ENCODE results near the gene CDH13. TPM values are rescaled to one million over a fixed set of nuclear protein-coding genes. Genes with fewer than 3 reads are reported as not detected.

Gene CDH13
- polyA plus RNA-seq, 2 of the 4 experiments (the other 2 are of a cell fraction): not detected

GRCh38 chr16:83797013-83797412 lies 1170.2 kb downstream of the CDH13 start:
- WGBS (ENCODE audit: missing lambda C conversion rate): 31% methylated on average over 9 of the region's 9 CpGs
- TF ChIP-seq MAZ (IDR thresholded peaks at IDR 0.05; ENCODE audit: borderline replicate concordance, low read depth, low read length) (no peak), CHD2 (IDR thresholded peaks at IDR 0.05; ENCODE audit: low read length, partially characterized antibody) (no peak), NR3C1 (IDR thresholded peaks at IDR 0.05) (no peak), TFCP2L1 (CRISPR knock-in tag; IDR thresholded peaks at IDR 0.05) (no peak)
- TF ChIP-seq, protein P1, sequence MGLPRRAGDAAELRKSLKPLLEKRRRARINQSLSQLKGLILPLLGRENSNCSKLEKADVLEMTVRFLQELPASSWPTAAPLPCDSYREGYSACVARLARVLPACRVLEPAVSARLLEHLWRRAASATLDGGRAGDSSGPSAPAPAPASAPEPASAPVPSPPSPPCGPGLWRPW (IDR thresholded peaks at IDR 0.05): no peak
- TF ChIP-seq, protein P2, sequence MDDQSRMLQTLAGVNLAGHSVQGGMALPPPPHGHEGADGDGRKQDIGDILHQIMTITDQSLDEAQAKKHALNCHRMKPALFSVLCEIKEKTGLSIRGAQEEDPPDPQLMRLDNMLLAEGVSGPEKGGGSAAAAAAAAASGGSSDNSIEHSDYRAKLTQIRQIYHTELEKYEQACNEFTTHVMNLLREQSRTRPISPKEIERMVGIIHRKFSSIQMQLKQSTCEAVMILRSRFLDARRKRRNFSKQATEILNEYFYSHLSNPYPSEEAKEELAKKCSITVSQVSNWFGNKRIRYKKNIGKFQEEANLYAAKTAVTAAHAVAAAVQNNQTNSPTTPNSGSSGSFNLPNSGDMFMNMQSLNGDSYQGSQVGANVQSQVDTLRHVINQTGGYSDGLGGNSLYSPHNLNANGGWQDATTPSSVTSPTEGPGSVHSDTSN (IDR thresholded peaks at IDR 0.05): no peak
- DNase-seq (ENCODE audit: low read depth in 1 of 2, low spot score in 1 of 2) (no peak), FAIRE-seq (no peak), ATAC-seq (no peak)
- Histone ChIP-seq H3K27ac (no peak overlapping the region), H3K4me2 (no peak overlapping the region), H3K9me3 (no peaks in the 10 kb centered on the region), H3K4me3 (no peak overlapping the region), H3K4me1 (peaks cover under 1% of the 10 kb centered on the region; the same call in 1 of the 3 replicates)
- ChIA-PET POLR2A (no interaction called here), CTCF (no interaction called here)

GRCh38 chr16:83799336-83799735 lies 1172.6 kb downstream of the CDH13 start:
- Histone ChIP-seq H3K4me1 (peaks cover 7% of the 10 kb centered on the region; the same call in 1 of the 3 replicates), H3K4me2 (no peak overlapping the region), H3K4me3 (no peak overlapping the region), H3K9me3 (no peaks in the 10 kb centered on the region), H3K27ac (no peak overlapping the region)
- DNase-seq (ENCODE audit: low read depth in 1 of 2, low spot score in 1 of 2) (no peak), ATAC-seq (no peak), FAIRE-seq (no peak)
- no peak for TF ChIP-seq CBX8 (IDR thresholded peaks at IDR 0.05)
- no peak for TF ChIP-seq ZFP36 (IDR thresholded peaks at IDR 0.05; ENCODE audit: borderline replicate concordance, partially characterized antibody)
- TF ChIP-seq NR3C1 (IDR thresholded peaks at IDR 0.05): no peak
- TF ChIP-seq ZC3H11A (IDR thresholded peaks at IDR 0.05): no peak
- no peak for TF ChIP-seq ZNF302 (CRISPR knock-in tag; IDR thresholded peaks at IDR 0.05)
- no peak for TF ChIP-seq KDM1A (IDR thresholded peaks at IDR 0.05; ENCODE audit: low read depth)
- no peak for TF ChIP-seq PHF8 (IDR thresholded peaks at IDR 0.05; ENCODE audit: borderline replicate concordance, low read depth)
- TF ChIP-seq, protein P2 (IDR thresholded peaks at IDR 0.05): no peak
- TF ChIP-seq FOXS1 (CRISPR knock-in tag; IDR thresholded peaks at IDR 0.05): no peak
- no peak for TF ChIP-seq EP300 (IDR thresholded peaks at IDR 0.05)
- no peak for TF ChIP-seq RFX5 (IDR thresholded peaks at IDR 0.05)
- no peak for TF ChIP-seq MAX (IDR thresholded peaks at IDR 0.05)
- no peak for TF ChIP-seq CEBPB (IDR thresholded peaks at IDR 0.05)
- TF ChIP-seq, protein P3, sequence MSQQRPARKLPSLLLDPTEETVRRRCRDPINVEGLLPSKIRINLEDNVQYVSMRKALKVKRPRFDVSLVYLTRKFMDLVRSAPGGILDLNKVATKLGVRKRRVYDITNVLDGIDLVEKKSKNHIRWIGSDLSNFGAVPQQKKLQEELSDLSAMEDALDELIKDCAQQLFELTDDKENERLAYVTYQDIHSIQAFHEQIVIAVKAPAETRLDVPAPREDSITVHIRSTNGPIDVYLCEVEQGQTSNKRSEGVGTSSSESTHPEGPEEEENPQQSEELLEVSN (IDR thresholded peaks at IDR 0.05; ENCODE audit: borderline replicate concordance, low read depth): no peak
- TF ChIP-seq EHMT2 (IDR thresholded peaks at IDR 0.05; ENCODE audit: low read depth): no peak
- TF ChIP-seq, protein P4, sequence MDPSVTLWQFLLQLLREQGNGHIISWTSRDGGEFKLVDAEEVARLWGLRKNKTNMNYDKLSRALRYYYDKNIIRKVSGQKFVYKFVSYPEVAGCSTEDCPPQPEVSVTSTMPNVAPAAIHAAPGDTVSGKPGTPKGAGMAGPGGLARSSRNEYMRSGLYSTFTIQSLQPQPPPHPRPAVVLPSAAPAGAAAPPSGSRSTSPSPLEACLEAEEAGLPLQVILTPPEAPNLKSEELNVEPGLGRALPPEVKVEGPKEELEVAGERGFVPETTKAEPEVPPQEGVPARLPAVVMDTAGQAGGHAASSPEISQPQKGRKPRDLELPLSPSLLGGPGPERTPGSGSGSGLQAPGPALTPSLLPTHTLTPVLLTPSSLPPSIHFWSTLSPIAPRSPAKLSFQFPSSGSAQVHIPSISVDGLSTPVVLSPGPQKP (IDR thresholded peaks at IDR 0.05; ENCODE audit: low read depth, low read length): no peak
- no peak for TF ChIP-seq HOXB13 (CRISPR knock-in tag; IDR thresholded peaks at IDR 0.05; ENCODE audit: low read depth)
- TF ChIP-seq CBX2 (IDR thresholded peaks at IDR 0.05; ENCODE audit: borderline replicate concordance, low read depth): no peak
- no peak for TF ChIP-seq SREBF2 (IDR thresholded peaks at IDR 0.05)
- ChIA-PET CTCF (interaction anchor here (0.9 to 1.4 kb wide), 2 partner anchors 515 to 1536 kb away, joined by 3 to 4 read pairs; no protein-coding TSS in a partner anchor), POLR2A (no interaction called here)
- WGBS (ENCODE audit: missing lambda C conversion rate): 44% methylated on average over 1 of the region's 1 CpG
